KOPT-K1 (cell line): ENCODE measurements around the gene RNF115.
"Not testable (repeated sequence)": the region's sequence is repeated elsewhere in the genome, so short reads cannot be mapped to it uniquely, and the experiment has no call there.

ENCODE experiments used
- H3K27ac ChIP-seq: fragments of 200-600 bp; sonication (generic); 2 replicates; pipeline ENCODE4 v1.5.1; 2016; ENCODE audit warnings: antibody characterized with exemption, mild to moderate bottlenecking, low read depth, low read length; ENCODE audit not compliant: poor library complexity, severe bottlenecking
- H3K36me3 ChIP-seq: fragments of 200-600 bp; sonication (generic); 2 replicates; pipeline ENCODE4 v1.5.1; 2017; ENCODE audit warnings: antibody characterized with exemption, mild to moderate bottlenecking, low read length, moderate library complexity; ENCODE audit not compliant: insufficient read depth
- H3K9me3 ChIP-seq: fragments of 200-600 bp; sonication (generic); 2 replicates; pipeline ENCODE4 v1.5.1; 2017; ENCODE audit warnings: antibody characterized with exemption, low read length, mild to moderate bottlenecking; ENCODE audit not compliant: insufficient read depth, poor library complexity, severe bottlenecking

The RNF115 gene

GRCh38 chr1:145747398-145748247 lies 76.3 kb downstream of the RNF115 start:
- Histone ChIP-seq H3K9me3 (no peaks in the 10 kb centered on the region), H3K27ac (no peak overlapping the region), H3K36me3 (peaks cover 88% of the 10 kb centered on the region)

- Histone ChIP-seq H3K27ac (no peak overlapping the region), H3K9me3 (no peaks in the 10 kb centered on the region), H3K36me3 (peaks cover 40% of the 10 kb centered on the region)
These were observed 83.6 kb downstream of the RNF115 start for GRCh38 chr1:145740269-145740668.

DNA sequence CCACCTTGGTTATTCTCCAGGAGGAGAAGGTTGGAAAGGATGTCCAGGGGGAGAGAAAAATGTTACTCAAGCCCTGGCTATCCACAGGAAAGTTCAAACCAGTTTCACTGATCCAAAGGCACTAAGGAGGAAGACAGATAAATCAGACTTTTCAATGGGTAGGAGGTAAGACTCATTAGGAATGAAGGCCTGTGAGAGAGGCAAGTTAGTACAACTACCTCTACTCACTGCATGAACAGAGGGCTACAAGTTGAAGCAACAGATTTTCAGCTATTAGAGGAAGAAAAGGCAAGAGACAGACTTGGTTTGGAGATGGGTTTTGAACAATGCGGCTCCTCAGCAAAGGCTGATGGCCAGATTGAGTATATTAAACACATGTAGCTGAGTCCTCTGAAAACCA lies 87.7 kb downstream of the RNF115 start:
- Histone ChIP-seq H3K36me3 (0 out of 2 replicates have a peak, but pooled peaks cover 5% of the 10 kb centered on the region), H3K27ac (no peak overlapping the region), H3K9me3 (no peaks in the 10 kb centered on the region)

DNA sequence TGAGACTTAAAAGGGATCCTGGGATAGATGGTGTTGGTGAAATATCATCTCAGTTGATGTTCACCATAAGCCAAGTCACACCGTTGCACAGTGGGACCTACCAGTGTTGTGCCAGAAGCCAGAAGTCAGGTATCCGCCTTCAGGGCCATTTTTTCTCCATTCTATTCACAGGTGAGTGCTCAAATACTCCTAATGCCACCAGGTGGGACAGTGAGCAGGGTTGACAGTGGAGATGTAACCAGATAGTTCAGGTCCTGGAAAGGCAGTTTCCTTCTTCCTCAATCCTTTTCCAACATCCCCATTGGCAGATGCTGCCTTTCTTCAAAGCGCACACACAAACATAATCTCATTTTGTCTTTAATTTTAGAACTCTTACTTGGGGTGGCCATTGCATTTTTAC lies 93.0 kb downstream of the RNF115 start:
- H3K27ac ChIP-seq: no peak overlapping the region

GRCh38 chr1:145730467-145730866 lies 93.4 kb downstream of the RNF115 start:
- Histone ChIP-seq H3K36me3 (no peaks in the 10 kb centered on the region), H3K27ac (no peak overlapping the region), H3K9me3 (no peaks in the 10 kb centered on the region)

More for the DNA sequence above, 93.0 kb downstream of the RNF115 start:
- Histone ChIP-seq H3K36me3 (no peaks in the 10 kb centered on the region), H3K9me3 (no peaks in the 10 kb centered on the region)

- Histone ChIP-seq H3K36me3 (no peaks in the 10 kb centered on the region), H3K27ac (no peak overlapping the region), H3K9me3 (no peaks in the 10 kb centered on the region)
These were observed 94.0 kb downstream of the RNF115 start for GRCh38 chr1:145729666-145730436.

GRCh38 chr1:145729196-145729595 lies 94.7 kb downstream of the RNF115 start:
- Histone ChIP-seq H3K9me3 (no peaks in the 10 kb centered on the region), H3K36me3 (no peaks in the 10 kb centered on the region), H3K27ac (no peak overlapping the region)

DNA sequence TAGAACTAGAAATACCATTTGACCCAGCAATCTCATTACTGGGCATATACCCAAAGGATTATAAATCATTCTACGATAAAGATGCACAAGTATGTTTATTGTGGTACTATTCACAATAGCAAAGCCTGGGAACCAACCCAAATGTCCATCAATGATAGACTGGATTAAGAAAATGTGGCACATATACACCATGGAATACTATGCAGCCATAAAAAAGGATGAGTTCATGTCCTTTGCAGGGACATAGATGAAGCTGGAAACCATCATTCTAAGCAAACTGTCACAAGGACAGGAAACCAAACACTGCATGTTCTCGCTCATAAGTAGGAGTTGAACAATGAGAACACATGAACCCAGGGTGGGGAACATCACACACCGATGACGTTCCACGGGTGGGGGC lies 97.7 kb downstream of the RNF115 start:
- H3K27ac ChIP-seq, H3K36me3 ChIP-seq, H3K9me3 ChIP-seq: not testable (repeated sequence)

DNA sequence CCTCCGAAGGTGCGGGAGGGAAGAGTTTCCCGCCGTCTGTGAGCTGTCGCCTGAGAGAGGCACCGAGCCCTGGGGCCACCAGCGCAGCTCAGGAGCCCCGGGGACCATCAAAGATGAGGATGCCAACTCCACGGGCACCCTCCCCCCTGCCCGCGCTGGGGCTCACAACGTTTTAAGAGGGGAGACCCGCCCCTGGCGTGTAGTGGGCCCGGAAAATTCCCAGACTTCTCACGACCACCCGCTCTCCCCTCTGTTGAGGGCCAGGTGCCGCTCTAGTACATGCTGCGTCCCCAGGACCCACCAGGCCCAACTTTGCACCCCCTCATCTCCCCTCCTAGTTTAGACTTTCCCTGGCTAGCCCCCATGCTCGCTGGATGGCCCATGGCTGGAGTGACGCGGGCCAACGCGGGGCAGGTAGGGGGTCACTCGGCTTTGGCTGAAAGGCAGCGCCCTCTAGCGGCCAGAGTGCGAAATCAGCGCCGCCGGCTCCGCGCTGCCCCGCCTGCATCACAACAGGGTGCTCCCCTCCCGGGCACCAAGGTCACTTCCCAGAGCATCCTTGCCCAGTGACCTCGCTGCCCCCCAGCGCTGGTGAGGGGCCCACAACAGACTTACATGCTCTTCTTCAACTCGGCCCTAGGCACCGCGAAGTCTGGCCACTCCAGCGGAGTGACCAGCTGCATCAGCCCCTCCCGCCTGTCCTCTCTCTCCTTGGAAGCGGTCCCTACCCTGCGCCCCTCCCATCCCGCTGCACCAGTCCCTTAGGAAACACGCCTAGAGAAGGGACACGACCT lies 102.8 kb downstream of the RNF115 start:
- Histone ChIP-seq H3K9me3 (no peaks in the 10 kb centered on the region), H3K36me3 (no peaks in the 10 kb centered on the region), H3K27ac (no peak overlapping the region)

- Histone ChIP-seq H3K27ac (no peak overlapping the region), H3K36me3 (no peaks in the 10 kb centered on the region), H3K9me3 (no peaks in the 10 kb centered on the region)
These were observed 103.4 kb downstream of the RNF115 start for GRCh38 chr1:145720556-145720877.

DNA sequence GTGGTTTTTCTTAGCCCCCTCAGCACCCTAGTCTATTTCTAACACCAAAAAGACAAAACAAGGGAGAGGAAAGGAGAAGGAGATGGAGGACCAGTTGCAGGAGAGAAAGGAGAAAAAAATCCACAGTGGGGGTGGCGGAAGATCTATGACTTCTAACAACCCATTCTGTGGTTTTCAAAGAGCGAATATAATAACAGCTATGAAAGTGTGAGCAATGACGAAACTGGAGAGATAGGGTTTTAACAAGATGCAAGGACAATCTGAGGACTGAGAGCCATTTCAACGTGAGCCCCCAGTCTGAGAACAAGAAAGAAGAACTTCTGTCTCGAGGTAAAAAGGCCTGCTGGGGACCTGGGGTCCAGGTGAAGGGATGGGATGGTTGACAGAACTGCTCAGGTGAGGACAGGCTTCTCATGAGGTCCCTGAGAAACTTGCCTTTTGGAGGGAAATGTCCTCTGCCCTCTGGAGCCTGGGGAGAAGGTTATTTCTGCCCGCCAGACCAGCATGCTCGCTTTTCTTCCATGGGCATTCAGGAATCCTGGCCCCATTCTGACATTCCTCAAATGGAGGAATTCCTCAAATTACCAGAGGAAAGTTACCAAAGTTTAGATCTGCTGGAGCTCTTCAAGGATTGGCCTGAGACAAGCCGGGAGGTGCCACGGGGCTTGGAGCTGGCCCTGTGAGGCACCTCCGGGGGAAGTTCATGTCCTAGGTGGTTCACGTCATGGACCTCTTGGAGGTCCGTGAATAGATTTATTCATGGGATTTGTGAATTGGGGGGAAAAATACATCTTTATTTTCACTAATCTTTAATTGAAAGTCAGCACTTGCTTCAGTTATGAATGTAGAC lies 104.4 kb downstream of the RNF115 start, which contains the start of gene CD160:
CD160 (plus strand) TSS at position 270 of the 850 bp plus-strand sequence. CDS start 8,829 bp downstream, outside the sequence.
- no peaks in the 10 kb centered on the region for H3K9me3 ChIP-seq
- H3K36me3 ChIP-seq: no peaks in the 10 kb centered on the region
- H3K27ac ChIP-seq: no peak within 1 kb of the TSS

GRCh38 chr1:145718465-145718864 lies 105.4 kb downstream of the RNF115 start:
- H3K27ac ChIP-seq, H3K9me3 ChIP-seq, H3K36me3 ChIP-seq: not testable (repeated sequence)

GRCh38 chr1:145717833-145718232 lies 106.1 kb downstream of the RNF115 start:
- Histone ChIP-seq H3K27ac (no peak overlapping the region), H3K36me3 (no peaks in the 10 kb centered on the region), H3K9me3 (no peaks in the 10 kb centered on the region)

- Histone ChIP-seq H3K27ac (no peak overlapping the region), H3K36me3 (no peaks in the 10 kb centered on the region)
These were observed 107.1 kb downstream of the RNF115 start for GRCh38 chr1:145716641-145717345.

More at GRCh38 chr1:145716641-145717345, 107.1 kb downstream of the RNF115 start:
- H3K9me3 ChIP-seq: no peaks in the 10 kb centered on the region
